HG02610 (cell line): ENCODE data around the gene FUT6.
"Not testable (repeated sequence)": the region's sequence is repeated elsewhere in the genome, so short reads cannot be mapped to it uniquely, and the experiment has no call there.

Experiments used
- ATAC-seq: cut with Tn5 transposase; IDR thresholded peaks from one replicate; pipeline ENCODE4 v1.9.1; 2021; ENCODE audit warnings: mild to moderate bottlenecking, moderate library complexity; ENCODE audit not compliant: unreplicated experiment

The FUT6 gene

DNA sequence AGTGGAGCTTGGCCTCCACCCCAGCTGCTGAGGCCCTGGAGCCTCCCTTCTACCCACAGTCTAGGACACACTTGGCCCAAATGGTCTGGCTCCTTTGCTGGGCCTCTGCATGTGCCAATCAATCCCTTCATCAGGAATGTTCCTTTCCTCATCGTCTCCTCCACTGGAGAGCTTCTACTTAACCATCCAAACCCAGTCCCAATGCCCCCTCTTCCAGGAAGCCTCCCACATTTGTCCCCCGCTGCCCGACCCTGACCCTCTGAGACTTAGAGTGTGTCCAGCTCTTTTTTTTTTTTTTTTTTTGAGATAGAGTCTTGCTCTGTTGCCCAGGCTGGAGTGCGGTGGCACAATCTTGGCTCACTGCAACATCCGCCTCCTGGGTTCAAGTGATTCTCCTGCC is 51.1 kb downstream of the FUT6 start:
- no peak for ATAC-seq

DNA sequence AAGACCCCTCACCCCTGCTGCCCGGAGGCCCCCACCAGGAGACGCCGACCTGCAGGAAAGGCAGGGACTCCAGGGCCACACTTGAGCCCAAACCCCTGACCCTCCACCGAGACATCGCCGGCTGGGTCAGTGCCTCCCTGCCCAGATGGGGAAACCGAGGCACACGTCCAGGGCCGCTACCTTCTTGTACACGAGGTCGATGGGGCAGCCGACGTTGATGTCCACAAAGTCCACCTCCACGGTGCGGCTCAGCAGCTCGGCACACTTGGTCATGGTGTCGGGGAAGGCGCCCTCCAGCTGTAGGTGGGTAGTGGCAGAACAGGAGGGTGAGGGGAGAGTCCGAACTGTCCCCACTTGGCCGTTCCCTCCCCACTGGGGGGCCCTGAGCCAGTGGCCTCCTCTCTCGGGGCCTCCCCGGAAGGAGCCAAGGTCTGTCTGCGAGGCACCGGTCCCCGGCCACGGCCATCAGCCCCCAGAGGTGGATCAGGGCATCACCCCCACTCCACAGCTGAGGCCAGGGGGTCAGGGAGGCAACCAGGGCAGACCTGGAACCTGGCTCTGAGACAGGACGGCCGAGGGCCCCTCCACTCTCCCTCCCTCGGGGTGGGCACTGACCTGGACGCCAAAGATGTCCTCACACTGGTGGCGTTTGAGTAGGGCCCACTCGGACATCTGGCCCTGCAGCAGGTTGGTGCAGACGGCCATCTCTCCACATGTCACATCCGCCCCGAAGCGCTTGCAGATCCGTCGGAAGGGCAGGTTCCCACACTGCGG is 51.9 kb downstream of the FUT6 start:
- ATAC-seq: no peak

DNA sequence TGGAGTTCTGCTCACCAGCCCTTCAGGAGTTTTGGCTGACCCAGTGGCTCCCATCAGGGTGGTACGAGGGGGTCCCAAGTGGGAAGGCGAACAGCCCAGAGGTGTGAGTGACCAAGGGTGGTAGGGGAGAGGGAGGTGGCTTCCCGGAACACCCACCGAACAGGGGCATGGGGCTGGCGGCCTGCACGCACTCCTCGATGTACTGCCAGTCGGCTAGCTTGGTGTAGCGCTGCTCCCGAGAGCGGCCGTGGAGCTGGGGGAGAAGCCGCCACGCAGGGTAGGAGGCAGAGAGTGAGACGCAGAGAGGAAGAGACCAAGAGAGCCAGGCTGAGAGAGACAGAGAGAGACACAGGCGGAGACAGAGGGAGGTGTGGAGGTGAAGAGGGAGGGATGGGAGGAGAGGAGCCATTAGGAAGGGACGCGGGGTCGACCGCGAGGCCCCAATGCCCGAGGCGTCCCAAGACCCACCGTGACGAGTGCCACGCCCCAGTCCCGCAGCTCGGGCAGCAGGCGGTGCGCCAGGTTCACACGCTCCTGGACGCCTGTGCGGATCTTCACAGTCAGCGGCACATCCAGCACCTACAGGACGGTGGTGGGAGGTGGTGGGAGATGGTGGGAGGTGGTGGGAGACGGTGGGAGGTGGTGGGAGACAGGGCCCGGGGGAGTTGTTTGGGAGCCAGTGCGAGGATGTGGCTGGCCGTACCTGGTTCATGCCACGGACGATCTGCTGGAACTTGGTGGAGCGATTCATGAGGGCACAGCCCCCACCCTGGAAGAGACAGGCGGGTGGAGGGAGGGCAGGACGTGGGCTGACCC is 52.7 kb downstream of the FUT6 start:
- ATAC-seq: no peak

- ATAC-seq: no peak
These were observed 54.1 kb downstream of the FUT6 start for GRCh38 chr19:5785423-5785822.

- ATAC-seq: no peak
These were observed 54.8 kb downstream of the FUT6 start, which contains the start of gene PRR22 for GRCh38 chr19:5784581-5785147. Gene PRR22 (minus strand): TSS chr19:5784746. CDS start chr19:5784660, 86 bp downstream.

DNA sequence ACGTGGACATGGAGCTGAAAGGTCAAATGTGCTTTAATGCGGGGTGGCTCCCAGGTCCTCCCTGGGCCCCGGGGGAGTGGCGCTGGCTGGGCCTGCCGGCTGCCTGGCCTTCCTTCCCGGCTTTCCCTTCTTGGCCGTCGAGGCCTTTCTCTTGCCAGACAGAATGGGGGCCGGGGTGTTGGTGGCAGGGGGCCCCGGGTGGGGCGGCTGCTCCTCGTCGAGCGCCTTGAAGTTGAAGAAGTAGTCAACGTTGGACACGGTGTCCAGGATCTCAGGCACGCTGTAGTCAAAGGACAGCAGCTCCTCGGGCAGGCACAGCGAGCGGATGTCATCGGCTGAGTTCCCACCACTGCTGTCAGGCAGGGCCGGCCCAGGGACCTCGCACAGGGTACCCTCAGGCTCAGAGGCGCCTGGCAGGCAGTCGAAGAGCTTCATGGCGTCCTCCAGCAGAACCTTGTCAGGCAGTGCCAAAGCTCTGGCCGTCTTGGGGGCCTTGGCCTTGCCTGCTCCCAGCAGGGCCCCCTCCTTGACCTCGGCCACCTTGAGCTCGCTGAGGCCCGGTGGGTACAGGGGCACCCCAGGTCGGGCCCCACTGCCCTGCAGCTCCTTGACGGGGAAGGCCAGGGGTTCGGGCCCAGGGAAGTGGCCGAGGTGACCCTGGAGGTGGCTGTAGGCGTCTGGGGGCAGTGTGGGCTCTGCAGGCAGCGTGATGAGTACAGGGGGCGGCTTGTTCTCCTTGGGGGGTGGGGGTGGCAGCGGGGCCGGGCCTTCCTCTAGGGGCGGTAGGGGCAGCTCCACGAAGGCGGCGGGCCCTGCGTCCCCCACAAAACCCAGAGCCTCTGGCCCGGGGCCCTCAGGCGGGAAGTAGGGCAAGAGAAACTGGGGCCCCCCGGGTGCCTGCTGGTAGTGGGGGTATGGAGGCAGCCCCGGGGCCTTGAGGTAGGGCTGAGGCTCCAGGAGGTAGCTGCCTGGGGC is 56.3 kb downstream of the FUT6 start:
- no peak for ATAC-seq

DNA sequence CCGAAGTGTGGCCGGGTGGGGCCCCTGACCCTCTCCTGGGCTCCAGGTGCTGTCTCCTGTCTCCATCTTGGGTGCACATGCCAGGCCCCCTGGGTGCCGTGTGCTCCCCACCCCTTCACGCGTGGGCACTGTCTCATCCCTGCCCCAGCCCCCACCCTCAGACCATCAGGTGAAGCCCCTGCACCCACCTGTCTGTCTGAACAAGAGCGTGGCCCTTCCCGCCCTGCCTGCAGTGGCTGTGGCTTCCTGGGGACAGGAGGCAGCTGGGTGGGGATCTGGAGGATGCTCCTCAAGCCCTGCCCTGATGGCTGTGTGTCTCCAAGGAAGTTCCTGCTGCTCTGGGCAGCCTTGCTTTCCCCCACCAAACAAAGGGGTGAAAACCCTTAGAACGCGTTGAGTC is 57.2 kb downstream of the FUT6 start:
- ATAC-seq: no peak

- ATAC-seq: not testable (repeated sequence)
These were observed 58.6 kb downstream of the FUT6 start for GRCh38 chr19:5780916-5781315.
